ENCODE data around the gene COPS2.
"Not testable (repeated sequence)": the region's sequence is repeated elsewhere in the genome, so short reads cannot be mapped to it uniquely, and the experiment has no call there.

The COPS2 gene

DNA sequence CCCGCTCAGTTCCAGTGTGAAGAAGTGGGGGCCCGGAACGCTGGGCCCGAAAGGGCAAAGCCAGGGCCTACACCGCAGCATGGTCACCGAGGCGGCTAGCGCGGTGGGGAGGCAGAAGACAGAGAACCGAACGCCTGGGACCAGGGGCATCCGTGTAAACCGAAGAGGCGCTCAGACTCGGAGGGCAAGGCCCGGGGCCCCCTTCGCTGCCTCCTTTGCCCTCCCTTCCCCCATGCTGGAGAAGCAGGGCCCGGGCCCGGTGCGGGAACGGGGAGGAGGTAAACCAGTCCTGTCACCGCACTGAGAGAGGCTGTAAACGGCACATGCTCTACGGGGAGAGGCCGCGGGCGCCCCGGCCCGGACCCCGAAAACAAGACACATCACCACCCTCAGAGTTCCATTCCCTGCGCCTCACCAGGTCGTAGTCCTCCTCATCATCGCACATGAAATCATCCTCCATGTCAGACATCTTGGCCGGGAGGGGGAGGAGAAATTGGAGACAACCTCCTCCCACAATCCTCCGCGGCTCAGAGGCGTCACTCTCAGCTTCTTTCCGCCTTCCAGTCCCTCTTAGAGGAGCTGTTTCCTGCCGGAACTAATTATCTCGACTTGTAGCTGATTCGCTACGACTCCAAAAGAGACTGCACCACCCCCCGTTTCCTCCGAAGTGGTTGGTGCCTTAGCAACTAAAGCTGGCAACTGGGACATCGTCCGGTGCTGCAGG is at the start of gene COPS2:
Gene COPS2 (minus strand): TSS at position 490 of the 724 bp plus-strand sequence. CDS start 21 bp downstream, at position 469.
- DNase-seq = peak; percentile 96 to 99

DNA sequence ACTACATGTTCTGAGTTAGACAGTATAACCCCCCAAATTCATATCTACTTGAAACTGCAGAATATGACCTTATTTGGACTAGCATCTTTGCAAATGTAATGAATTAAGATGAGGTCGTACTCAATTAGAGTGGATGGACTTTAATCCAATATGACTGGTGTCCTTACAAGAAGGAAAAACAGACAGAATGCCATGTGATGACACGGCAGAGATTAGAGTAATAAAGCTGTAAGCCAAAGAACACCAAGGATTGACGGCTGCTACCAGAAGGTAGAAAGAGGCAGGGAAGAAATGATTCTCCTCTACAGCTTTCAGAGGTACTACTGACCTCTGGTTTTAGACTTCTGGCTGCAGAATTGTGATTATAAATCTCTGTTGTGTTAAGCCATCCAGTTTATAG is 44.9 kb upstream of the COPS2 start:
- DNase-seq = no peak

DNA sequence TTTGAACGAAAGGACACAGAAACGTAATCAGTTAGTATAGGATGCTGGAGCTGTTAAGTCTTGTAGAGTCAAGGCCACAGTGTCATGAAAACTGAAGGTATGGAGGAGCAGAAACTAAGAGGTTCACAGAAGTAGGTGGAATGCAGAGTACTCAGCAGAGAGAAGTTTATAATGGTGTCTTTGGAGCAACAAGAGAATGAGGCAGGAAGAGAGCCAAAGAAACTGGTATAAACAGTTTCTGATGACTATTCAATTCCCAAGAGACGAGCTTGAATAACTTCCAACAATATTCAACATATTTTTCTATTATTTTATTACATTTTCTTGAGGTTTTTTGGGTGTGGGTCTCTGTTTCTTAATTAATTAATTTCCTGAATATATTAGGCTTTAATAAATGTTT is 44.3 kb upstream of the COPS2 start:
- DNase-seq = no peak

DNA sequence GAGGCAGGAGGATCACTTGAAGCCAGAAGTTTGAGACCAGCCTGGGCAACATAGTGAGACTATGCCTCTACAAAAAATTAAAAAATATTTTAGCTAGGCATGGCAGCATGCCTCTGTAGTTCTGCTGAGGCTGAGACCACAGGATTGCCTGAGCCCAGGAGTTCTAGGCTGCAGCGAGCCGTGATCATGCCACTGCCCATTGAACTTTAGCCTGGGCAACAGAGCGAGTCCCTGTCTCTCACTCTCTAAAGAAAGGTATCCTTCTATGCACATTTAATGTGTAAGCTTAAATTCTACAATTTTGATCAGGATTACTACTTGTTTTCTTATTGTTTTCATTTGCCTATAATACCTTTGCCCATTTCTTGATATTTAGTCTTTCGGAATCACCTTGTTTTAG is 41.5 kb upstream of the COPS2 start:
- DNase-seq = no peak

DNA sequence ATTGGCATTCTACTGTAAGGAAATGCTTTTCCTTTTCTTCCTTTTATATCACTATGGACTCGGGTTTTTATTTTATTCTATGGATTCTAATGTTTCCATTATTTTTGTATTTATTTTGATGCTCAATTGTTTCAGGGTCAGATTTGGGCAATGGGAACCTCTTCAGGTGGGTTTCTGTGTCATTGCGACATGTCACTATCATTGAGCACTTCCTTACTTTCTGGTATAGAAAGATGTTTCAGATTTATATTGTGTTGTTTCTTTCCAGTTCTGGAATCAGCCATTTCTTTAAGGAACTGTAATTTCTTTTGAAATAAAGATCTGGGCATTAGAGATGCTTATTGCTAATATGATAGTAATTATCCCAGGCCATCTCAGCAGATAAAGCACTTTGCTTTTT is 36.5 kb upstream of the COPS2 start:
- no peak for DNase-seq

DNA sequence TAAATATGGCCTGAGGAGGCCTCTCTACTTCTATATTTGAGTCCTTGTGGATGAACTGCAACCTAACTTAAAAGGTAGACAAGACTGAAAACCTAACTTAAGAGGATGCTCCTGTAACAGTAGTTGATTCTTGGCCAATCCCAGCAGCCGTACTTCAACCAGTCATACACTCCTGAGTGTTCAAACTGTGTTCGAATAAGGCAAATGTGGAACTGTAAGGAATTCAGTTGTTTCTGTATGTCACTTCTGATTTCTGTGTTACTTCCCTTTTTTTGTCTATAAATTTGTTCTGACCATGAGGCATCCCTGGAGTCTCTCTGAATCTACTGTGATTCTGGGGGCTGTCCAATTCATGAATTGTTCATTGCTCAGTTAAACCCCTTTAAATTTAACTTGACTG is 35.2 kb upstream of the COPS2 start:
- DNase-seq = no peak

DNA sequence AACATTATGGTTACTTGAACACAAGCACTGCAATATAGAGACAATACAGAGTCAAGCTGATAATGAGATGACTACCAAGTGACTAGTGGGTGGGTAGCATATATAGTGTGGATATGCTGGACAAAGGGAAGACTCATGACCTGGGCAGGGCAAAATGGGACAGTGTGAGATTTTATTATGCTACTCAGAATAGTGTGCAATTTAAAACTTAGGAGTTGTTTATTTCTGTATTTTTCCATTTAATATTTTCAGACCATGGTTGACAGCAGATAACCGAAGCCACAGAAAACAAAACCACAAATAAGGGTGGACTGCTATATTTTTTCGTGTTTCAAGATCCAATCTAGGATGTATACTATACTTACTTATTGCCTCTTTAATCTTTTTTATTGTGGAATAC is 34.2 kb upstream of the COPS2 start:
- no peak for DNase-seq

DNA sequence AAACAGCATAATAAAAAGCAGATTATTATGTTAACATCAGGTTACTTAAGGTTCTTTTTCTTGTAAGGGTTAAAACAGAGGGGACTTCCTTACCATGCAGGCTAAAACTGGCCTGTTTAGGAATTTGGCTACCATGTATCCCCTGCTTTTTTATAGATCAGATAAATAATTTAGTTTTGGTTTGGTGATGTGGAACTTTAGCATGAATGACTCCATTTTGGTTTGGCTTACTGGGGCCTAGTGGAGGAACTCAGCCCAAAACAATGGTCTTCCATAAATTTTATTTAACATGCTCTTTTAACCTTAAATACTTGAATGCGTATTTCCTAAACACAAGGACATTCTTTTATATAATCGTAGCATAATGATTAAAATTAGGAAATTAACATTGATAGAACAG is 33.5 kb upstream of the COPS2 start:
- no peak for DNase-seq

DNA sequence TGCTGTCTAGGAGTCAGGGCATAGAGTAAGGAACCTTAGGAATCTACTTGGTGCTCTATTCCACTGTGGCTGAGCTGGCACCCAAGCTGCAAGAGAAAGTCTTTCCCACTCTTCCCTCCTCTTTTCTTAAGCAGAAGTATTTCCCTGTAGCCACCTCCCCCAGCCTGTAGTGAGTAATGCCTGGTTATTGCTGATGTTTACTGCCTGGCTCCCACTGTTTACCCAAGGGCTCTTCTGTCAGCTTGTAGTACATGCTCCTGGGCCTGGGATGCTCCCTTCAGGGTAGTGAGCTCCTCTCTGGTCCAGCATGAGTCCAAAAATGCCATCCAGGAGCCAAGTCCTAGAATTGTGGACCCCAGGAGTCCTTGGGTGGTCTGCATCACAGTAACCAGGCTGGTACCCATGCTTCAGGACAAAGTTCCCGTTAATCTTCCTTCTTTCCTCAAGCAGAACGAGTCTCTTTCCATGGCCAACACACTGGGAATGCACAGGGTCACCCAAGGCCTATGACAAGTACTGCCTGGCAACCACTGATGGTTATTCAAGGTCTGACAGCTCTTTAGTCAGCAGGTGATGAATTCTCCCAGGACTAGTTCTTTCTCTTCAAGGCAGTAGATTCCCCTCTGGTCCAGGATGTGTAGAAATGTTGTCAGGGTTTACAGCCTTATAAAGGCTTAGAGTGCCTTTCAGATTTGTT is 32.3 kb upstream of the COPS2 start:
- no peak for DNase-seq

DNA sequence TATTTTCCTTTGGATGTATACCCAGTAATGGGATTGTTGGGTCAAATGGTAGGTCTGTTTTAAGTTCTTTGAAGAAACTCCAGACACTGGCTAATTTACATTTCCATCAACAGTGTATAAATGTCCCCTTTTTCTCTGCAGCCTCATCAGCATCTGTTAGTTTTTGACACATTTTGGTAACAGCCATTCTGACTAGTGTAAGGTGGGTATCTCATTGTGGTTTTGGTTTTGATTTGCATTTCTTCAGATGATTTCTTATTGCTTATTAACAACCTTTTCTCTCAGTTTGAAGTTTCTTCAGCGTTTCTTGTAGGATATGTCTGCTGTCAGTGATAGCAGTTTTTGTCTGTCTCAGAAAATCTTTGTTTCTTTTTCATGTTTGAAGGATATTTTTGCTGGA is 30.1 kb upstream of the COPS2 start:
- no peak for DNase-seq

DNA sequence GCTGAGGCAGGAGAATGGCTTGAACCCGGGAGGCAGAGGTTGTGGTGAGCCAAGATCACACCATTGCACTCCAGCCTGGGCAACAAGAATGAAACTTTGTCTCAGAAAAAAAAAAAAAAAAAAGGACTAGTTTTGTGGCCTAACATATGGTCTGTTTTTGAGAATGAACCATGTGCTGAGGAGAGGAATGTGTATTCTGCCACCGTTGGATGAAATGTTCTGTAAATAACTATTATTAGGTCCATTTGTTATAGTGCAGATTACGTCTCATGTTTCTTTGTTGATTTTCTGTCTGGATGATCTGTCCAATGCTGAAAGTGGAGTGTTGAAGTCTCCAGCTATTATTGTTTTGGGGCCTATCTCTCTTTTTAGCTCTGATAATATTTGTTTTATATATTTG is 28.3 kb upstream of the COPS2 start:
- not testable (repeated sequence) for DNase-seq

DNA sequence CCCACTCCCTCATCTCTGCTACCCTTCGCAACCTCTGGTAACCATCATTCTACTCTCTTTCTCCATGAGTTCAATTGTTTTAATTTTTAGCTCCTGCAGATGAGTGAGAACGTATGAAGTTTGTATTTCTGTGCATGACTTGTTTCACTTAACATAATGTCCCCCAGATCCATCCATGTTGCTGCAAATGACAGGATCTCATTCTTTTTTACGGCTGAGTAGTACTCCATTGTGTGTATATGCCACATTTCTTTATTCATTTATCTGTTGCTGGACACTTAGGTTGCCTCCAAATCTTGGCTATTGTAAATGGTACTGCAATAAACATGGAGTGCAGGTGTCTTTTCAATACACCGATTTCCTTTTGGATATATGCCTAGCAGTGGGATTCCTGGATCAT is 26.7 kb upstream of the COPS2 start:
- no peak for DNase-seq

DNA sequence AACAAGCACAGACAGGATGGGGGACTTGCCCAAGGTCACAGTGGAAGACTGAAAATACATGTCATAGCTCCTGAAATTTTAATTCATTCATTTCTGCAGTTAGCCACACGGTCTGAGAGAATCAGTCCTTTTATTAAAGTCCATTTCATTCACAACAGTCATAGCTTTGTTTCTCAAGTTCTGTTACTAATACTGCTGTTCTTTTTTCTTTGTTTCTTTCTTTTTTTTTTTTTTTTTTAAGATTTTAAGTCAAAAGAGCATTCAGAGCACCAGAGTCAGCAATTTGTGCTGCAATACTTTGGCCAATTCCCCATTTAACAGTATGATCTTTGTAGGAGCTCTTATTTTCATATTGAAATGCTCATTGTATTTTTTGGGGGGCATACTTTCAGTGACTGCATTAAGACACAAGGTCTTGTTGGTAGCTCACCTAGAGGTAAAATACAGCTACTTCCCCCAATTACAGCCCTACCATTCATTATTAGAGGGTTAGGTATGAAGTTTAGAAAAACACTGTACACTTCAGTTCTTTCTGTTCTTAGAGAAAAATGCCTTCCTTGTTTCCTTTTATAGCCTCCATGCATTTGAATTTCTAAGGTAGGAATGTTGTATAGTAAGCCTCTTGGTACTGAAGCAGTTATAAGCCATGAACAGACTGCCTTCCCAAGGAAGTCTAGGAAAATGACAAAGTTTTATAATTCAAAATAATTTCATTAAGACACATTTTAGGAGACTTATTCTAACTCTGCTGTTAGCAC is 24.2 kb upstream of the COPS2 start:
- DNase-seq = no peak

DNA sequence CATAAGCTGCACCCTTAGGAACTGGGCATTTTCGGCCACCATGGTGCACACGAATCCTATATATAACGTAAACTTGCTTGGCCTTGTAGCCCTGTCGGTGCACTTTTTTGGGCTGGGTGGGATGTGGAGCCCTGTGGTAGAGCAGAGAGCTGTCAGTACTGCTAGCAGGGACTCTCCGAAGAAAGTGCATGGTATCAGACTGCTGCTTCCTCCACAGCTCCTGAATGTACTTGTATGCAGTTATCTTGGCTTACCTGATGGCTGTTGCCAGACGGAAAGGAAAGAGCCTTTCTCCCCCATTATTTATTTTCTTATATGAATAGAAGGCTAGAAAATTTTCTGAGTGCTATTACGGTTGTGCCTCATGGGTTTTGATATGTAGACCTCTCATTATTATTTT is 23.1 kb upstream of the COPS2 start:
- no peak for DNase-seq

DNA sequence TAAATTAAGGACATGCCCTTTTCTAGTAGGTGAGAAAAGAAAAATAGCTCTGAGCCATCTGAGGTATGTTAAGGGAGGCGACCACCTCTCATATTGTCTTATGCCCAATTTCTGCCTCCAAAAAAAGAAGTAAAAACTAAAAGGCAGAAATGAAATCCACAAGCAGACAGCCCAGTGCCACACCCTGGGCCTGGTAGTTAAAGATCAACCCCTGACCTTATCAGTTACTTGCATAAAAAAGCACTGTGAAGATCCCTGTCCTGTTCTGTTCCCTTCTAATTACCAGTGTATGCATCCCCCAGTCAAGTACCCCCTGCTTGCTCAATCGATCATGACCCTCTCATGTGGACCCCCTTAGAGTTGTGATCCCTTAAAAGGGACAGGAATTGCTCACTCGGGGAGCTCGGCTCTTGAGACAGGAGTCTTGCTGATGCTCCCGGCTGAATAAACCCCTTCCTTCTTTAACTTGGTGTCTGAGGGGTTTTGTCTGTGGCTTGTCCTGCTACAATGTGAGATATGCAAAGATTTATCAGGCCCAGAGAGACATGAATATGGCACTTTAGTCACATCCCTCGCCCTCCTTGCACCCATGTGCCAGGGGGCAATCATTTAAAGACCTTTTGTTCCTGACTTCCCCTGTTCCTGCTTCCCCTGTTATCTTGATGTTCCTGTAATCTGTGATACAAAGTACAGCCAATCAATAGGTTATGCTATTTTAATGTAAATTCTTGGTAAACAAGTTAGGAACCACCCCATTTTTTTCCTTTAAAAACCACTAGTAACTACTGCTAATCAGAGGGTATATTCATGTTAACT is 20.4 kb upstream of the COPS2 start:
- DNase-seq = not testable (repeated sequence)

DNA sequence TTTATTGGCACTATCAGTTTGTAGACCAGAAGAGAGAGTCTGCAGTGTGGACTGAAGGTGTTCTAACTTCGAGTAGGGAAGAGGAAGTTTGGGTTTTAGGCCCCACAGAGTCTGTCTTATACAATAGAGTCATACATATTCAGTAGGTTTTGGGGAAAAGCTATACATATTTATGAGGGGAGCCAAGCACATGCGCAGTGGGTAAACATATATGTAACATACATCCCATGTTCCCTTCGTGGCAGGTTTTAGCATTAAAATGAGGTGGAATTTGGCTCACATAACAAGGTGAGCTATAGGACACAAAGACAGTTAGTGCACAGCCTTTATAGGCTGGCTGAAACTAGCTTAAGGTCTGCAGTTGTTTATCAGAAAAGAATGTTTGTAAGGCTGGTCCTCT is 19.5 kb upstream of the COPS2 start:
- no peak for DNase-seq

DNA sequence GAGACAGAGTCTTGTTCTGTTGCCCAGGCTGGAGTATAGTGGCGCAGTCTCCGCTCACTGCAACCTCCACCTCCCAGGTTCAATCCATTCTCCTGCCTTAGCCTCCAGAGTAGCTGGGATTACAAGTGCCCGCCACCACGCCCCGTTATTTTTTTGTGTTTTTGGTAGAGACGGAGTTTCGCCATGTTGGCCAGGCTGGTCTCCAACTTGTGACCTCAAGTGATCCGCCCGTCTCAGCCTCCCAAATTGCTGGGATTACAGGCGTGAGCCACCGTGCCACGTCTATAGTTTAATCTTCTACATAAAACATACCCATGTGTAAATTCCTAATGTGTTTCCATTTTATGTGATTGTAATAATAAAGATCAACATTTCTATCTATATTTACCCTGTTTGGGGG is 16.4 kb upstream of the COPS2 start:
- DNase-seq = no peak

DNA sequence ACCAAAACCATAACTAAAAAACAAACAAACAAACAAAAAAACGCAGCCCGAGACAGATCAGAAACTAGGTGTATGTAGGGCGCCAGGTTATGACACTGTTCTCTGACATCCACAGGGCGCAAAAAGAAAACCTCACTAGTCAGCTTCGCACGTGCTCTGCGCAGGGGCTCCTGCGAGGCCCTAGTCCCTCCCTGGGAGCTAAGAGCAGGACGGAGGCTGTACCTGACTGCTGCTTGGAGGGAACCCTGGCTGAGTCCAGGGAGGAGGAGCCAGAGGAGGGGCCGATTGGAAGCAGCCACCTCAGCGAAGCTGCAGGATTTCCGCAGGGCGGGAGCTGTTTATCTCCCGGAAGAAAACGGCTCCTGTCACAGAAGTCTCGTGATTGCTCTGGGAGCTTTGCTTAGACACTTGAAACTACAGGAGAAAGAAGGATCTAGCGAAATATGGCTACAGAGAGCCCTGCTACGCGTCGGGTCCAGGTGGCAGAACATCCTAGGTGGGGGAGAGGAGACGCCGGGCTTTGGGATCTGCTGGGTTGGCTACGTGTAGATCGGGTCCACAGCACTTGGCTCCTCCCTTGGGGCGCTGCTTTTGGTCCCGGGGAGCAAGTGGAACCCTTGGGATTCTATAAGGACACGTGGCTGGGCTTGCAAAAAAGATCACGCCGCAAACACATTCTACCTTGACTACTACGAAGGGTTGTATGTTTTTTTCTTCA is 14.6 kb upstream of the COPS2 start, which contains the start of gene GALK2:
Gene GALK2 (plus strand): TSS at position 368 of the 718 bp plus-strand sequence. CDS start 76 bp downstream, at position 444.
- peak; percentile 93 to 97 for DNase-seq

DNA sequence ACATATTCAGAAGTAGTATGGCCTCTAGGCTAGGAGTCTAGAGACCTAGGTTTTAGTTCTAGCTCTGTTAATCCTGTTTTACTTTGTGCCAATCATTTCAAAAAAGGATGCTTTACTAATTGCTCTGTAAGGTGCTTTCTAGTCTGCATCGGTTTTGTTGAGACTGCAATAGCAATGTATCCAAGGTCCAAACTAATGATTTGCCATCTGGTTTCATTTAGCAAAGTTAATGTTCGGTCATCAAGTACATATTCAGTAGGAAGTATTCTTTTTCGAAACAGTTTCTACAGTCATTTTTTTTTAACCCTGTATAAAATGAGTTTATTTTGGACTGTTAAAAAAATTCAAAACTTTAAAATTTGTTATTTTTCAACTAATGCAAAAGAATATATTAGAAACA is 12.6 kb upstream of the COPS2 start:
- no peak for DNase-seq

DNA sequence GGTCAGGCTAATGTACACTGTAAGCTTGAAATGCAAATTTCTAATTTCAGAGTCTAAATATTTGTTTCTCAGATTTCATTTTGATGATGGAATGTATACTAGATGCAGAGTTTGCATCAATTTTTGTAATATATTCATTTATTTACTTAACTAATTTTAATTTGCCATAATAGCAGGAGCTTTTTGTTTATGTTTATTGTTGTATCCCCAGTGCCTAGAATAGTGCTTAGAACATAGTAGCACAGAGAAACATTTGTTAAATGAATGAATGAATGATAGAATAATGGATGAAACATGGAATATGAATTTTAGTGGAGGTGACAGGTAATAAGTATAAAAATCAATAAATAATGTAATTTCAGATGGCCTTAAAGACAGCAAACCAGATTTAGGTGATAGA is 9.5 kb upstream of the COPS2 start:
- DNase-seq = no peak

DNA sequence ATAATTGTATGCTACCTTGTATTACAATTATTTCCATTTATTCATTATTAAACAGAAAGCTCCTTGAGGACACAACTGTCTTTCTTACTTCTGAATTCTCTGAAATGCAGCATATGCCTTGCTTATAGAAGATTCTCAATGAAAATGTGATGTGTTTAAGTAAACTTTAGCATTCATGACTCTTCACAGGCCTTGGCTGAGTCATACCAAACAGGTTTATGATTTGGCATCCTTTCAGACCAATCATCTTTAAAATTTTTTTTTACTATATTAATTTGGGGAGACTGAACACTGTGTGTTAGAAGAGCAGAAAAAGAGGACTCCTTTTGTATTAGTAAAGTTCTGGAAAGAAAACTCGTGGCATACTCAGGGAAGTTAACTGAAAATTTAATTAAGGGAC is 8.3 kb upstream of the COPS2 start:
- no peak for DNase-seq
